Thoracic aorta (tissue), 2 donors: ENCODE measurements around the gene TOP3A. TPM values are rescaled to one million over a fixed set of nuclear protein-coding genes. Genes with fewer than 3 reads are reported as not detected.

ENCODE experiments used
- ATAC-seq: fragments of 150-250 bp; one replicate; pipeline ENCODE4 v1.8.0; 2017; ENCODE audit warnings: low read depth; ENCODE audit not compliant: insufficient number of reproducible peaks, low FRiP score
- DNase-seq: peaks from one replicate; pipeline ENCODE4 v3.0.0-alpha.2; 2020; ENCODE audit warnings: low spot score
- H3K27ac ChIP-seq, 2 donors: fragments of 200-600 bp; sonication (generic); 1 replicate in 1 of 2; 2 replicates in 1 of 2; pipeline ENCODE4 v1.5.1; 2016; ENCODE audit warnings: mild to moderate bottlenecking in 2 of 2, moderate library complexity in 2 of 2
- H3K27me3 ChIP-seq: fragments of 200-600 bp; sonication (generic); replicated peaks from 2 replicates; pipeline ENCODE4 v1.6.0; 2016; ENCODE audit warnings: mild to moderate bottlenecking; ENCODE audit not compliant: insufficient read depth
- H3K36me3 ChIP-seq: fragments of 200-600 bp; sonication (generic); one replicate; pipeline ENCODE4 v1.5.1; 2016
- H3K4me1 ChIP-seq, 2 donors: fragments of 200-600 bp; sonication (generic); 1 replicate in 1 of 2; 2 replicates in 1 of 2; pipeline versions ENCODE4 v1.5.1 to v1.6.0; 2016; ENCODE audit warnings: low read depth in 2 of 2, mild to moderate bottlenecking in 1 of 2; ENCODE audit not compliant: control insufficient read depth in 1 of 2
- H3K4me3 ChIP-seq: fragments of 200-600 bp; sonication (generic); 2 replicates; pipeline ENCODE4 v1.5.1; 2016; ENCODE audit warnings: mild to moderate bottlenecking
- H3K9me3 ChIP-seq: fragments of 200-600 bp; sonication (generic); 2 replicates; pipeline ENCODE4 v1.5.1; 2016
- CTCF ChIP-seq: fragments of 200-600 bp; sonication (generic); IDR thresholded peaks from one replicate; pipeline ENCODE4 v1.5.1; 2019; ENCODE audit warnings: antibody characterized with exemption
- total RNA-seq, 2 donors: library from RNA; depleted of rRNA; stranded (reverse); fragments of >200 nt; gene quantifications; one replicate each; pipeline versions ENCODE4 v1.1.0 to v1.2.3, GENCODE V29; 2016

Gene TOP3A
- total RNA-seq, 2 donors from 2014 or later: 33.4 to 54.6 TPM

- no peak for DNase-seq
Observed at GRCh38 chr17:18257268-18257981, 57.4 kb downstream of the TOP3A start.

GRCh38 chr17:18256776-18257175, 58.0 kb downstream of the TOP3A start:
- ATAC-seq (no peak), DNase-seq (no peak)
- Histone ChIP-seq H3K27me3 (no peaks in the 10 kb centered on the region), H3K4me3 (peak overlapping the region; percentile 98), H3K27ac (peak overlapping the region in 1 of 2 donors; percentile 99), H3K4me1 (peaks cover 23 to 33% of the 10 kb centered on the region in 2 donors), H3K36me3 (peaks cover 41% of the 10 kb centered on the region), H3K9me3 (no peaks in the 10 kb centered on the region)
- no peak for TF ChIP-seq CTCF

More at GRCh38 chr17:18257268-18257981, 57.4 kb downstream of the TOP3A start:
- no peak for TF ChIP-seq CTCF
- peak overlapping the region; percentile 95 to 99 for H3K27ac ChIP-seq
- peaks cover 29 to 39% of the 10 kb centered on the region in 2 donors for H3K4me1 ChIP-seq
- no peaks in the 10 kb centered on the region for H3K9me3 ChIP-seq
- H3K4me3 ChIP-seq: peak overlapping the region; percentile 98
- no peak for ATAC-seq
- peaks cover 34% of the 10 kb centered on the region for H3K36me3 ChIP-seq
- H3K27me3 ChIP-seq: no peaks in the 10 kb centered on the region

- peaks cover 45% of the 10 kb centered on the region for H3K36me3 ChIP-seq
- ATAC-seq (no peak), DNase-seq (no peak)
- H3K9me3 ChIP-seq: no peaks in the 10 kb centered on the region
- H3K4me1 ChIP-seq: peaks cover 19 to 28% of the 10 kb centered on the region in 2 donors
- peak overlapping the region; percentile 98 for H3K4me3 ChIP-seq
- H3K27ac ChIP-seq: no peak overlapping the region
- no peaks in the 10 kb centered on the region for H3K27me3 ChIP-seq
- TF ChIP-seq CTCF: no peak
Observed at GRCh38 chr17:18256351-18256750, 58.4 kb downstream of the TOP3A start.

- no peaks in the 10 kb centered on the region for H3K9me3 ChIP-seq
- H3K27me3 ChIP-seq: no peaks in the 10 kb centered on the region
- no peak for TF ChIP-seq CTCF
- H3K4me1 ChIP-seq: peaks cover 18 to 24% of the 10 kb centered on the region in 2 donors
- DNase-seq (no peak), ATAC-seq (no peak)
- H3K36me3 ChIP-seq: peaks cover 58% of the 10 kb centered on the region
- H3K27ac ChIP-seq: no peak overlapping the region
- H3K4me3 ChIP-seq: no peak overlapping the region
Observed at GRCh38 chr17:18254888-18255649, 59.7 kb downstream of the TOP3A start.
